K562 (cell line): ENCODE results near the gene LY6G6C. TPM values are rescaled to one million over a fixed set of nuclear protein-coding genes. Genes with fewer than 3 reads are reported as not detected.

ENCODE experiments used
- ATAC-seq: fragments of 200-7000 bp; cut with Tn5 transposase; 3 replicates; pipeline ENCODE4 v1.9.1; 2020; ENCODE audit warnings: moderate library complexity
- BruUV-seq: library from RNA; stranded (reverse); fragments of 400-500 nt; replicated peaks from 2 replicates; lab custom pipeline; 2021; lab: Mats Ljungman, UMichigan
- CTCF ChIA-PET: fragments of 300-600 bp; formaldehyde crosslinking; extraction: SDS; loops from one replicate; lab custom pipeline; 2021; ENCODE audit warnings: low intra/inter-chr PET ratio; lab: Yijun Ruan, JAX
- POLR2A ChIA-PET: fragments of 300-600, 350-650 bp; sonication (Branson Sonifier 250); formaldehyde crosslinking; extraction: SDS; loops from one replicate; lab custom pipeline; 2021; ENCODE audit warnings: antibody characterized with exemption, inconsistent platforms; lab: Yijun Ruan, JAX
- DNase-seq, 4 experiments: peaks; one replicate each; pipeline versions ENCODE4 v3.0.0 to v3.0.0-alpha.2; 2011 to 2018; ENCODE audit warnings: low spot score in 3 of 4, mixed read lengths in 3 of 4; ENCODE audit errors: extremely low read depth in 1 of 4
- FAIRE-seq: peaks from 2 replicates; lab custom pipeline; 2011; peaks lifted over from hg19 to GRCh38; lab: Jason Lieb, UNC
- H2AFZ ChIP-seq: 2 replicates; pipeline ENCODE4 v1.6.0; 2011; ENCODE audit warnings: low read depth, low read length, control low read depth, inconsistent platforms
- H3K27ac ChIP-seq: fragments of 200-600 bp; 3 replicates; pipeline ENCODE4 v1.8.0; 2011; ENCODE audit warnings: low read depth, mild to moderate bottlenecking, control low read depth, inconsistent platforms, low read length, moderate library complexity, mixed read lengths; ENCODE audit errors: extremely low read depth
- H3K27me3 ChIP-seq, 2 experiments: fragments of 300-600 bp in 1 of 2; 2 replicates in 1 of 2; 3 replicates in 1 of 2; pipeline versions ENCODE4 v1.6.0 to v1.8.0; 2011; ENCODE audit warnings: inconsistent platforms in 2 of 2, low read length in 2 of 2, mild to moderate bottlenecking in 1 of 2, mixed read lengths in 1 of 2, moderate library complexity in 1 of 2; ENCODE audit not compliant: control insufficient read depth in 2 of 2, insufficient read depth in 2 of 2
- H3K36me3 ChIP-seq: fragments of 300-600 bp; 3 replicates; pipeline ENCODE4 v1.8.0; 2011; ENCODE audit warnings: mild to moderate bottlenecking, low read length, inconsistent platforms; ENCODE audit not compliant: control insufficient read depth, insufficient read depth
- H3K4me1 ChIP-seq, 2 experiments: fragments of 200-600 bp in 1 of 2; replicated peaks in 1 of 2; 2 replicates in 1 of 2; 3 replicates in 1 of 2; pipeline versions ENCODE4 v1.5.1 to v1.8.0; 2011; ENCODE audit warnings: inconsistent platforms in 2 of 2, low read length in 2 of 2, mild to moderate bottlenecking in 1 of 2, mixed read lengths in 1 of 2, moderate library complexity in 1 of 2; ENCODE audit not compliant: control insufficient read depth in 2 of 2, insufficient read depth in 2 of 2
- H3K4me2 ChIP-seq: 2 replicates; pipeline ENCODE4 v1.6.1; 2011; ENCODE audit warnings: low read length, control low read depth, inconsistent platforms, mixed read lengths; ENCODE audit not compliant: insufficient read depth
- H3K4me3 ChIP-seq: fragments of 200-600 bp; sonication (generic), shearing (Covaris generic); 2 replicates; pipeline ENCODE4 v1.5.1; 2016; ENCODE audit warnings: control low read depth, inconsistent platforms
- H3K79me2 ChIP-seq: fragments of 200-600 bp; 3 replicates; pipeline ENCODE4 v1.8.0; 2011; ENCODE audit warnings: low read length, inconsistent platforms; ENCODE audit not compliant: control insufficient read depth, insufficient read depth
- H3K9ac ChIP-seq, 2 experiments: 2 replicates each; pipeline versions ENCODE4 v1.6.0 to v1.6.1; 2011; ENCODE audit warnings: low read depth in 2 of 2, low read length in 2 of 2, control low read depth in 1 of 2, inconsistent platforms in 1 of 2, mild to moderate bottlenecking in 1 of 2, mixed read lengths in 1 of 2; ENCODE audit not compliant: insufficient read depth in 1 of 2
- H3K9me1 ChIP-seq: one replicate; pipeline ENCODE4 v1.6.0; 2011; ENCODE audit warnings: inconsistent platforms, mild to moderate bottlenecking, low read length, moderate library complexity; ENCODE audit not compliant: control insufficient read depth, insufficient read depth
- H3K9me3 ChIP-seq: replicated peaks from 2 replicates; pipeline ENCODE4 v1.5.1; 2011; ENCODE audit warnings: low read depth, low read length, inconsistent platforms; ENCODE audit not compliant: control insufficient read depth, insufficient read depth
- H4K20me1 ChIP-seq: replicated peaks from 2 replicates; pipeline ENCODE4 v1.6.1; 2011; ENCODE audit warnings: low read length, inconsistent platforms, mixed read lengths; ENCODE audit not compliant: control insufficient read depth, insufficient read depth
- CEBPG ChIP-seq, 3 experiments: fragments of 200-800 bp in 1 of 3; sonication (Bioruptor generic) in 1 of 3; sonication (generic) in 1 of 3; formaldehyde crosslinking in 1 of 3; IDR thresholded peaks in 2 of 3; conservative IDR thresholded peaks in 1 of 3; 2 replicates each; pipeline versions ENCODE4 v1.6.1 to v1.8.0; 2016 to 2022; ENCODE audit warnings: missing compliant biosample characterization in 2 of 3, missing genetic modification characterization in 2 of 3, mild to moderate bottlenecking in 1 of 3, missing genetic modification reagents in 1 of 3
- MIER1 ChIP-seq: fragments of 450-650 bp; IDR thresholded peaks from 2 replicates; pipeline ENCODE4 v1.6.1; 2016; ENCODE audit warnings: antibody characterized with exemption, mild to moderate bottlenecking, low read depth
- PREB ChIP-seq: sonication (generic); formaldehyde crosslinking; IDR thresholded peaks from 2 replicates; pipeline ENCODE4 v1.8.1; 2023; ENCODE audit warnings: mild to moderate bottlenecking, missing genetic modification reagents
- U2AF1 ChIP-seq: fragments of 200-400 bp; formaldehyde crosslinking; optimal IDR thresholded peaks from 2 replicates; pipeline ENCODE3; 2017; ENCODE audit warnings: mild to moderate bottlenecking, low read depth, low read length, moderate library complexity
- ZNF232 ChIP-seq: sonication (generic); formaldehyde crosslinking; IDR thresholded peaks from 2 replicates; pipeline ENCODE4 v1.8.0; 2022; ENCODE audit warnings: mild to moderate bottlenecking, missing genetic modification reagents
- WGBS: fragments of 100-300 bp; shearing (Covaris generic); methylation state at CpG from one replicate; pipeline ENCODE4 v1.1.6; 2016; ENCODE audit warnings: low coverage, mixed read lengths; ENCODE audit not compliant: insufficient coverage; ENCODE audit errors: missing lambda C conversion rate; 5-methylcytosine and 5-hydroxymethylcytosine counted together
- in situ Hi-C: fragments of 300-500 bp; cut with MboI; formaldehyde crosslinking; loops from 4 replicates; pipeline ENCODE4 v1.15.0; 2018; ENCODE audit warnings: inconsistent platforms, mixed read lengths
- intact Hi-C: fragments of 100-400 bp; cut with micrococcal nuclease; formaldehyde crosslinking; loops from 2 replicates; pipeline ENCODE4 v1.14.2; 2022
- polyA plus RNA-seq, 8 experiments: library from polyadenylated mRNA; depleted of rRNA in 4 of 8; stranded (reverse) in 5 of 8; unstranded in 3 of 8; fragments of >200 nt; fragmentation: Nextera tagmentation in 2 of 8; fragmentation: Illumina TruSeq in 1 of 8; extraction: Ambion mirVana in 2 of 8; extraction: Trizol in 1 of 8; gene quantifications; 2 replicates each; pipeline versions ENCODE4 v1.2.1 to v1.2.3, GENCODE V29; 2011 to 2014; ENCODE audit warnings: inconsistent platforms in 1 of 8, missing spikeins in 1 of 8
- total RNA-seq, 7 experiments: library from RNA; depleted of rRNA in 6 of 7; stranded (reverse); fragments of >200 nt in 6 of 7; fragmentation: Illumina TruSeq in 2 of 7; extraction: Trizol in 2 of 7; gene quantifications; 2 replicates each; pipeline versions ENCODE4 v1.2.1 to v1.2.3, GENCODE V29; 2011 to 2021; ENCODE audit warnings: low replicate concordance in 1 of 7
- TF ChIP-seq, protein P1 (sequence below): sonication (generic); formaldehyde crosslinking; IDR thresholded peaks from 2 replicates; pipeline ENCODE4 v1.9.0; 2022; ENCODE audit warnings: mild to moderate bottlenecking, missing genetic modification reagents
- TF ChIP-seq, protein P2 (sequence below): conservative IDR thresholded peaks from 2 replicates; pipeline ENCODE4 v1.6.1; 2011; ENCODE audit warnings: low read depth, mild to moderate bottlenecking, low read length; ENCODE audit not compliant: control insufficient read depth
- TF ChIP-seq, protein P3 (sequence below): fragments of 450-650 bp; IDR thresholded peaks from one replicate; pipeline ENCODE4 v1.6.1; 2018; ENCODE audit warnings: mild to moderate bottlenecking, moderate library complexity; ENCODE audit not compliant: partially characterized antibody
- TF ChIP-seq, protein P4 (sequence below): fragments of 250-450 bp; sonication (Bioruptor Pico); IDR thresholded peaks from 2 replicates; pipeline ENCODE4 v1.5.0; 2021; ENCODE audit warnings: mild to moderate bottlenecking, moderate library complexity

Gene LY6G6C
- total and polyA plus RNA-seq, 9 of the 15 experiments (the other 6 are each of a cell fraction or from before 2014, with no cell fraction given): 0.06 to 0.20 TPM; not detected in 7

DNA sequence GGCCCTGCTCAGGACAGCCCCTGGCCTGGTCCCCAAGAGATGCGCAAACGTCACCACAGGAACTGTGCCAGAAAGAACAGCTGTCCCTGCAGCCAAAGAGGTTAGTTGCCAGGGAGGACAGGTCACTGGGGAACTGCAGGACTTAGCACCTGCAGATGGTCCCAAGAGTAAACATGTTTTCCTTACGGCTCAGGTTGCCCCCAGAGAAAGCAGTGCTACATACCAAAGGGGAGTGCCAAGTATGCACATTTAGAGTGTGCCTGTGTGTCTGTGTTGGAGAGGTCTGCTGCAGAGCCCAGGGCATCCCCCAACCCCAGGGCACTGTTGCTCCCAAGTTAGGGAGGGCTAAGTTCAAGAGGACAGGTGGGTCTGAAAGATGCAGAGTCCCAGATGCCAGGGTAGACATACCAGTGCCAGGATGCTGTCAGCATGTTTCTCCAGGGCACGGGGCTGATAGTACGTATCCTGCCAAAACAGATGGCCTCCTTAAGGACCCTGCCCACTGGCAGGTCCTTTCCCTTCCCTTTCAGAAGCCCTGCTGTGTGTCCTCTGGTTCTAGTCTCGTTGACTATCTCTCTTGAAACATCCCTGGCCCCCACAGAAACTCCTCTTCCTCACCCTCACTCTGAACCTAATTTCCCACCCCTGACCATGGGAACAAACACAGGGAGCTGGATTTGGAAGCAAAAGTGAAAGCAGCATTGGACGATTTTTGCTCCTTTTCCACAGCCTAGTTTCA is 19.7 kb downstream of the LY6G6C start (continued):
- TF ChIP-seq, protein P1, sequence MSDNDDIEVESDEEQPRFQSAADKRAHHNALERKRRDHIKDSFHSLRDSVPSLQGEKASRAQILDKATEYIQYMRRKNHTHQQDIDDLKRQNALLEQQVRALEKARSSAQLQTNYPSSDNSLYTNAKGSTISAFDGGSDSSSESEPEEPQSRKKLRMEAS (CRISPR knock-in tag): peak; percentile 68
- TF ChIP-seq CEBPG (CRISPR knock-in tag; IDR thresholded peaks at IDR 0.05) (peak; percentile 52; the same call in 1 of the 2 replicates), CEBPG (tag; conservative IDR thresholded peaks at IDR 0.05 in 1 of 2, IDR thresholded peaks at IDR 0.05 in 1 of 2) (no peak), U2AF1 (no peak)
- TF ChIP-seq, protein P2, sequence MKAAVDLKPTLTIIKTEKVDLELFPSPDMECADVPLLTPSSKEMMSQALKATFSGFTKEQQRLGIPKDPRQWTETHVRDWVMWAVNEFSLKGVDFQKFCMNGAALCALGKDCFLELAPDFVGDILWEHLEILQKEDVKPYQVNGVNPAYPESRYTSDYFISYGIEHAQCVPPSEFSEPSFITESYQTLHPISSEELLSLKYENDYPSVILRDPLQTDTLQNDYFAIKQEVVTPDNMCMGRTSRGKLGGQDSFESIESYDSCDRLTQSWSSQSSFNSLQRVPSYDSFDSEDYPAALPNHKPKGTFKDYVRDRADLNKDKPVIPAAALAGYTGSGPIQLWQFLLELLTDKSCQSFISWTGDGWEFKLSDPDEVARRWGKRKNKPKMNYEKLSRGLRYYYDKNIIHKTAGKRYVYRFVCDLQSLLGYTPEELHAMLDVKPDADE: 0 out of 2 replicates have a peak, but pooled peaks have one; percentile 22

DNA sequence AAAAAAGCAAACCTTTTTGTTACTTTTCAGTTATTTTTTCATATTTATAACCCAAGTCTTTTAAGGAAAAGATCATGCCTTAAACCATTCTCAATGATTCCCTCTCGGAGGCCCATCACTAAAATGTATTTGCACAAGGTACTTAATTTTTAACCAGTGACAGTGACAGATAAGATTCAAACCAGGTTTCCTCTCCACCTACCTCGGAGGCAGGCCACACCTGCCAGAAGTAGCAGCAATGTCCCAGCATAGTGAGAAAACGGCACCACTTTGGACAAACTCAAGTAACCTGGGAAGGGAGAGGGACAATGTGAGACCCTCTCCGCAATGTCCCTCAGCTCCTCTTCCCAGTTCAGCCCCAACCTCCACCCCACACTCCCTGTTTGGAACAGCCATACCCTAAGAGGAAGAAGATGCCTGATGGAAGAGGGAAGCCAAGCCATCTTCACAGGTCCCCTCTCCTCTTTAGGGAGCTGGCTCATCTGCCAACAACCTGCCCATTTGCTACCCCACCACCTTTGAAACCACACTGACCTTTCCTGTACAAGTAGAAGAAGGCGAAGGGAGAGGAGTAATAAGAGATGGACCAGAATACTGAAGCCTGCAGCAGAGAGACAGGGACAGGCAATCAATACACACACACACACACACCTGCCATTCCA is 20.7 kb downstream of the LY6G6C start:
- H3K4me3 ChIP-seq: no peak overlapping the region
- CTCF ChIA-PET: no interaction called here
- H2AFZ ChIP-seq: no peak overlapping the region
- peaks cover 54% of the 10 kb centered on the region for H3K36me3 ChIP-seq
- no peaks in the 10 kb centered on the region for H3K9me3 ChIP-seq
- intact Hi-C loops (no loop called here), in situ Hi-C loops (no loop called here)
- H3K79me2 ChIP-seq: peaks cover 54% of the 10 kb centered on the region
- no peaks in the 10 kb centered on the region; the same call in 1 of the 2 replicates for H4K20me1 ChIP-seq
- WGBS: 73% methylated on average over 5 of the region's 5 CpGs
- H3K27me3 ChIP-seq: no peaks in the 10 kb centered on the region
- H3K4me2 ChIP-seq: peak overlapping the region; percentile 87
- peaks cover 15 to 22% of the 10 kb centered on the region in 2 experiments for H3K4me1 ChIP-seq
- peak overlapping the region; percentile 32 to 93; a peak in 2 of 4 replicates for H3K9ac ChIP-seq
- BruUV-seq: no TSS peak
- peak overlapping the region; percentile 14; the same call in 1 of the 3 replicates for H3K27ac ChIP-seq
- DNase-seq (no peak), FAIRE-seq (no peak), ATAC-seq (no peak)
- peaks cover 5% of the 10 kb centered on the region for H3K9me1 ChIP-seq
- POLR2A ChIA-PET: interaction anchor here (0.6 to 9.7 kb wide), 6 partner anchors 9 to 38 kb away, joined by 3 to 158 read pairs (median 11); partner anchors contain the start of genes CSNK2B, GPANK1 and MSH5
- TF ChIP-seq, protein P3, sequence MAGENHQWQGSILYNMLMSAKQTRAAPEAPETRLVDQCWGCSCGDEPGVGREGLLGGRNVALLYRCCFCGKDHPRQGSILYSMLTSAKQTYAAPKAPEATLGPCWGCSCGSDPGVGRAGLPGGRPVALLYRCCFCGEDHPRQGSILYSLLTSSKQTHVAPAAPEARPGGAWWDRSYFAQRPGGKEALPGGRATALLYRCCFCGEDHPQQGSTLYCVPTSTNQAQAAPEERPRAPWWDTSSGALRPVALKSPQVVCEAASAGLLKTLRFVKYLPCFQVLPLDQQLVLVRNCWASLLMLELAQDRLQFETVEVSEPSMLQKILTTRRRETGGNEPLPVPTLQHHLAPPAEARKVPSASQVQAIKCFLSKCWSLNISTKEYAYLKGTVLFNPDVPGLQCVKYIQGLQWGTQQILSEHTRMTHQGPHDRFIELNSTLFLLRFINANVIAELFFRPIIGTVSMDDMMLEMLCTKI: no peak
- TF ChIP-seq ZNF232 (CRISPR knock-in tag) (peak; percentile 69; the same call in 1 of the 2 replicates), MIER1 (no peak), PREB (peak; percentile 42; the same call in 1 of the 2 replicates)
- TF ChIP-seq, protein P4, sequence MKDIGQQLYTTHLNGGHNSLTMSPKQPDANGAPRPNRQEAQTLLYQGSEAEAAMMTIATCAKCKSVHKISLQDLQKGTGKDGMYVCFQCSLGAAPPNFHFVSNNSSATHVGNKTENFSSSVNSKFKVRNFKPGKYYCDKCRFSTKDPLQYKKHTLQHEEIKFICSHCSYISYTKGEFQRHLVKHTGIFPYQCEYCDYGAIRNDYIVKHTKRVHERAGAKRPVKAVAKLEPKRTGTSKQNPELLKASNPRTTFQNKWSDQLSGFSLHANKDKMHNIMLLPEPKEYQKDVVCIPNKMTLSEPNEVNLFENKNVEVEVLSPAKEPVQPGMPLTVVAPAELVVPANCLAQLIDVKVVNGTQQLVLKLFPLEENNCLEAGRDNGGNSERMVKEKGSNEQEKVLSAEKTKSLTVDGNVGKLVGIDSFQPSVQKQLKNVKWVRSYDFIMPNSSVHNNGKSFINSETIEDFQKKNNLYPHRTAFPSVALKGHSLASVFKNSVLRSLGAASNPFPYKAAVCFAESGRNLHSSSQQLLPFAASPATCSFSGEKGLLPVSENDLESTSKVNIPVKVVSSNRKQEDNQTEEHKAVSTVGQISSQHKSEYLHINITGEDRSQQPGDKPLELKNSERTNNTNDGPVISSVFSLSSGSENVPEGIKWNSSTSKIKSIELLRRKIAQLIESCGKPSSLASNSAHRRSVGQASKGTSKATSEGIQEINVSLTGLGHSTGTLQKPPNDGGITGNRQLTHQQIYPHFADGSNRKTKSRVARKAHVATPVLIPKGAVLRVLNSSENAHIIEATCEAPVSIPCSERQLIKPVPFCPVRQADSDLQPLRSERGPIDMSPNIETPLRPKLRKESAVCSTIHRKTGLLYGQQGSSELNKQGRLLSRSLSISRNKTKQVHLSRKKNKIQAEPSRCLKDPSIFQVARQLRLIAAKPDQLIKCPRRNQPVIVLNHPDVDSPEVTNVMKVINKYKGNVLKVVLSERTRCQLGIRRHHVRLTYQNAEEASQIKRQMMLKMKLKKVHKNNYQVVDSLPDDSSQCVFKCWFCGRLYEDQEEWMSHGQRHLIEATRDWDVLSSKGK (CRISPR knock-in tag): no peak
